Kidney epithelial cell (primary cell): ENCODE measurements around the gene H6PD. TPM values are rescaled to one million over a fixed set of nuclear protein-coding genes. Genes with fewer than 3 reads are reported as not detected.

Experiments used
- DNase-seq: peaks from one replicate; pipeline ENCODE4 v3.0.0-alpha.2; 2010; ENCODE audit warnings: low read depth
- H3K27me3 ChIP-seq: 2 replicates; pipeline ENCODE4 v1.6.0; 2011; ENCODE audit warnings: low read length; ENCODE audit not compliant: control insufficient read depth, insufficient read depth
- H3K36me3 ChIP-seq: 2 replicates; pipeline ENCODE4 v1.5.1; 2011; ENCODE audit warnings: low read length; ENCODE audit not compliant: control insufficient read depth, insufficient read depth
- H3K4me3 ChIP-seq: 2 replicates; pipeline ENCODE4 v1.5.1; 2011; ENCODE audit warnings: low read depth, mild to moderate bottlenecking, control low read depth, low read length
- CTCF ChIP-seq: IDR thresholded peaks from 2 replicates; pipeline ENCODE4 v1.5.1; 2011; ENCODE audit warnings: mild to moderate bottlenecking, moderate library complexity, low read length, control low read depth, inconsistent platforms; ENCODE audit not compliant: insufficient read depth, poor library complexity, severe bottlenecking
- total RNA-seq: library from RNA; depleted of rRNA; stranded (reverse); fragments of >200 nt; gene quantifications from 2 replicates; pipeline ENCODE4 v1.2.3, GENCODE V29; 2015

Gene H6PD
- total RNA-seq, 1 donor from 2014 or later, result 24.4 TPM

DNA sequence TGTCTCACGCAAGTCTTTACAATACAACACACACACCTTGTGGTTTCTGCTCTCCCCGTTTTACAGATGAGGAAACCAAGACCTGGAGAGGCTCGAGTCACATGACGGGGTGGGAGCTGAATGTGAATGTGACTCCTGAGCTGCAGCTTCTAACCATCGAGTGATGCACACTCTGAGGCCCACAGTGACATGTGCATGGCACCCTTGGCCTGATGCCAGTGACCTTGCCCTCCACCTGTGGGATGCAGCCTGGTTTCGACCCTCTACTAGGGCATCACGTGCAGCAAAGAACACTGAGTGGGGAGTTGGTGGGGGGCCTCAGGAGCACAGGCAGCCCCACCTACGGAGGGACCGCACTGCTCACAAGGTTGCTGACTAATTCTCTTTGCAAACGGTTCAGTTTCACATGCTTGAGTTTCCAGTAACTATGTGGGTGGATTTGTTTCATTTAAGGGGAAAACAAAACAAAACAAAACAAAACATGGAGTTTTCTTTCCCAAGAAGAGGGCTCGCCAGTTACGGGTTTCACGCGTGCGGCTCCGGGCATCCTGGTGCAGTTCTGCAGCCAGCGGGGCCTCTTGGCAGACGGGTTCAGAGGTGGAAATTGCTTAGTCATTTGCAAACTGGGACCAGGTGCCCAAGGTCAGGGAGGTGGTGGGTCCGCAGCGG, 81.0 kb downstream of the H6PD start:
- no peak overlapping the region for H3K4me3 ChIP-seq
- H3K27me3 ChIP-seq, result no peaks in the 10 kb centered on the region
- H3K36me3 ChIP-seq, result peaks cover 1% of the 10 kb centered on the region
- no peak for TF ChIP-seq CTCF
- peak; percentile 80 for DNase-seq

- H3K4me3 ChIP-seq, result no peak overlapping the region
- DNase-seq, result no peak
- no peaks in the 10 kb centered on the region for H3K27me3 ChIP-seq
- peaks cover 1% of the 10 kb centered on the region for H3K36me3 ChIP-seq
- TF ChIP-seq CTCF, result no peak
These were observed 81.5 kb downstream of the H6PD start for GRCh38 chr1:9316080-9316444.

GRCh38 chr1:9316512-9316911, 81.9 kb downstream of the H6PD start:
- H3K27me3 ChIP-seq, result no peaks in the 10 kb centered on the region
- TF ChIP-seq CTCF, result no peak
- no peak overlapping the region for H3K4me3 ChIP-seq
- no peak for DNase-seq
- peaks cover 1% of the 10 kb centered on the region for H3K36me3 ChIP-seq

- Histone ChIP-seq H3K4me3 (no peak overlapping the region), H3K36me3 (peaks cover 1% of the 10 kb centered on the region), H3K27me3 (no peaks in the 10 kb centered on the region)
- no peak for TF ChIP-seq CTCF
- no peak for DNase-seq
These were observed 82.5 kb downstream of the H6PD start for GRCh38 chr1:9317072-9317471.

DNA sequence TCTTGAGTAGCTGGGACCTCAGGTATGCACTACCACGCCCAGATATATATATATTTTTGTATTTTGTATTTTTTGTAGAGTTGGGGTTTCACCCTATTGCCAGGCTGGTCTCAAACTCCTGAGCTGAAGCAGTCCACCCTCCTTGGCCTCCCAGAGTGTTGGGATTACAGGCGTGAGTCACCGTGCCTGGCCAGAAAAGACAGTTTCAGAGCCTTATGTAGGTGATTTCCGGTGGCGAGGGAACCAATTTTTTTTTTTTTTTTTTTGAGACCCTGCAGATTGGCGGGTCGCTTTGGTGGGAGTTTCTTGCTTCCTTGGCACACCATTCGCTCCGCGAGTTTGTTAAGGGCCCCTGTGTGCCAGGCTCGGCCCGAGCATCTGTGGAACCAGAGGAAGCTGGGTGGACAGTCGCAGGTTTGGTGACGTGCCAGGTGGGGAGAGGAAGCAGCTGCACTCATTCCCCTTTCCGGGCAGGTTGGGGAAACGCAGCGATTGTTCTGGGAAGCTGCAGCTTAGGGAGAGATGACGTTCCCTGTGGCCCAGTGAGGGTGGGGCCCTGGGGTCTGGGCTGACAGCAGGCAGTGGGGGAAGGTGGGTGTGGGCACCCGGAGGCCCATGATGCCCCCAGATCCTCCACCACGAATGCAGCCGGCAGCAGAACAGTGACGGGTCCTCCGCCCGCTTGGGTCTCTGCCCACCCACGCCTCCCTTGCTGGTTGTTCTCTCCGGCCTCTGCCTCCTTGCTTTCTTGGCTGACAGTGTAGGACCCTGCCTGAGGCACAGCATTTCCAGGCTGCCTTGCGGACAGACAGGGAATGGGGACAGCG, 83.2 kb downstream of the H6PD start:
- H3K27me3 ChIP-seq, result no peaks in the 10 kb centered on the region
- H3K4me3 ChIP-seq, result no peak overlapping the region
- peaks cover 1% of the 10 kb centered on the region for H3K36me3 ChIP-seq
- no peak for TF ChIP-seq CTCF
- DNase-seq, result peak; percentile 14
